ENCODE data around the gene KCND3. TPM values are rescaled to one million over a fixed set of nuclear protein-coding genes. Genes with fewer than 3 reads are reported as not detected.

KCND3 gene
- total RNA-seq, 1 donor from 2014 or later, result 8.1 TPM

- no peak for DNase-seq (ENCODE audit: extremely low spot score in 2 of 2)
- no peaks in the 10 kb centered on the region for H3K4me1 ChIP-seq
- H3K27ac ChIP-seq, result no peak overlapping the region
- no peaks in the 10 kb centered on the region for H3K36me3 ChIP-seq
- TF ChIP-seq POLR2AphosphoS5 (IDR thresholded peaks at IDR 0.05; ENCODE audit: insufficient read depth in 1 of 2, low read depth in 1 of 2) (no peak), POLR2A (IDR thresholded peaks at IDR 0.05) (no peak), CTCF (IDR thresholded peaks at IDR 0.05) (no peak)
- no peaks in the 10 kb centered on the region for H3K27me3 ChIP-seq
- no peaks in the 10 kb centered on the region for H3K9me3 ChIP-seq
- H3K4me3 ChIP-seq, result no peak overlapping the region
- intact Hi-C loops (cut with DNase I), result no loop called here
Measured at GRCh38 chr1:111963985-111964738, 25.3 kb downstream of the KCND3 start.

- no peak overlapping the region for H3K4me3 ChIP-seq
- no peaks in the 10 kb centered on the region for H3K9me3 ChIP-seq
- intact Hi-C loops (cut with DNase I), result no loop called here
- no peaks in the 10 kb centered on the region for H3K27me3 ChIP-seq
- no peaks in the 10 kb centered on the region for H3K36me3 ChIP-seq
- H3K4me1 ChIP-seq, result no peaks in the 10 kb centered on the region
- no peak for TF ChIP-seq CTCF (IDR thresholded peaks at IDR 0.05)
- TF ChIP-seq POLR2AphosphoS5 (IDR thresholded peaks at IDR 0.05; ENCODE audit: insufficient read depth in 1 of 2, low read depth in 1 of 2), result no peak
- no peak for TF ChIP-seq POLR2A (IDR thresholded peaks at IDR 0.05)
- DNase-seq (ENCODE audit: extremely low spot score in 2 of 2), result no peak
- no peak overlapping the region for H3K27ac ChIP-seq
Measured at GRCh38 chr1:111961773-111962565, 27.5 kb downstream of the KCND3 start.

- Histone ChIP-seq H3K27ac (no peak overlapping the region), H3K9me3 (no peaks in the 10 kb centered on the region), H3K27me3 (no peaks in the 10 kb centered on the region), H3K36me3 (no peaks in the 10 kb centered on the region), H3K4me1 (no peaks in the 10 kb centered on the region), H3K4me3 (no peak overlapping the region)
- TF ChIP-seq POLR2A (IDR thresholded peaks at IDR 0.05), result no peak
- TF ChIP-seq CTCF (IDR thresholded peaks at IDR 0.05), result no peak
- TF ChIP-seq POLR2AphosphoS5 (IDR thresholded peaks at IDR 0.05; ENCODE audit: insufficient read depth in 1 of 2, low read depth in 1 of 2), result no peak
- DNase-seq (ENCODE audit: extremely low spot score in 2 of 2), result no peak
- intact Hi-C loops (cut with DNase I), result no loop called here
Measured at GRCh38 chr1:111961016-111961415, 28.5 kb downstream of the KCND3 start.

- Histone ChIP-seq H3K4me3 (no peak overlapping the region), H3K27ac (no peak overlapping the region), H3K9me3 (no peaks in the 10 kb centered on the region), H3K36me3 (no peaks in the 10 kb centered on the region), H3K4me1 (no peaks in the 10 kb centered on the region), H3K27me3 (no peaks in the 10 kb centered on the region)
- no peak for DNase-seq (ENCODE audit: extremely low spot score in 2 of 2)
- intact Hi-C loops (cut with DNase I), result no loop called here
- no peak for TF ChIP-seq POLR2A (IDR thresholded peaks at IDR 0.05)
- no peak for TF ChIP-seq POLR2AphosphoS5 (IDR thresholded peaks at IDR 0.05; ENCODE audit: insufficient read depth in 1 of 2, low read depth in 1 of 2)
- no peak for TF ChIP-seq CTCF (IDR thresholded peaks at IDR 0.05)
Measured at GRCh38 chr1:111959436-111959835, 30.0 kb downstream of the KCND3 start.

- Histone ChIP-seq H3K27ac (no peak overlapping the region), H3K4me1 (no peaks in the 10 kb centered on the region), H3K4me3 (no peak overlapping the region), H3K27me3 (no peaks in the 10 kb centered on the region), H3K36me3 (no peaks in the 10 kb centered on the region), H3K9me3 (no peaks in the 10 kb centered on the region)
- DNase-seq (ENCODE audit: extremely low spot score in 2 of 2), result no peak
- intact Hi-C loops (cut with DNase I), result no loop called here
- no peak for TF ChIP-seq POLR2AphosphoS5 (IDR thresholded peaks at IDR 0.05; ENCODE audit: insufficient read depth in 1 of 2, low read depth in 1 of 2)
- no peak for TF ChIP-seq CTCF (IDR thresholded peaks at IDR 0.05)
Measured at GRCh38 chr1:111958851-111959250, 30.6 kb downstream of the KCND3 start.
